Ovary (tissue), 9 donors: ENCODE measurements around the gene CCDC83. TPM values are rescaled to one million over a fixed set of nuclear protein-coding genes. Genes with fewer than 3 reads are reported as not detected.

Experiments
- DNase-seq, 5 donors: peaks; one replicate each; pipeline ENCODE4 v3.0.0-alpha.2; 2019 to 2020
- H3K27ac ChIP-seq, 2 donors: fragments of 200-600 bp; one replicate each; pipeline versions ENCODE4 v1.5.1 to v1.8.0; 2019 to 2022
- H3K27me3 ChIP-seq: fragments of 200-600 bp; one replicate; pipeline ENCODE4 v1.8.0; 2022
- H3K36me3 ChIP-seq: fragments of 200-600 bp; sonication (generic); one replicate; pipeline ENCODE4 v1.5.1; 2019
- H3K4me1 ChIP-seq: one replicate; pipeline ENCODE4 v1.8.1; 2013; ENCODE audit warnings: mild to moderate bottlenecking, moderate library complexity; ENCODE audit not compliant: insufficient read depth
- H3K4me3 ChIP-seq: fragments of 200-600 bp; sonication (generic); one replicate; pipeline ENCODE4 v1.5.1; 2017
- H3K9me3 ChIP-seq, 2 donors: fragments of 200-600 bp in 1 of 2; sonication (generic) in 1 of 2; one replicate each; pipeline versions ENCODE4 v1.5.1 to v1.8.1; 2013 to 2019; ENCODE audit warnings: mild to moderate bottlenecking in 1 of 2, moderate library complexity in 1 of 2
- CTCF ChIP-seq, 3 donors: fragments of 450-650 bp in 2 of 3; fragments of 200-600 bp in 1 of 3; IDR thresholded peaks; one replicate each; pipeline versions ENCODE4 v1.5.1 to v1.8.0; 2016 to 2022; ENCODE audit warnings: antibody characterized with exemption in 3 of 3, mild to moderate bottlenecking in 1 of 3
- EP300 ChIP-seq: sonication (generic); formaldehyde crosslinking; IDR thresholded peaks from one replicate; pipeline ENCODE4 v1.6.1; 2017; ENCODE audit warnings: antibody characterized with exemption
- POLR2A ChIP-seq: fragments of 450-650 bp; IDR thresholded peaks from one replicate; pipeline ENCODE4 v1.6.1; 2017; ENCODE audit warnings: antibody characterized with exemption, mild to moderate bottlenecking, moderate library complexity
- WGBS, 3 donors: extraction: QIAGEN DNeasy Blood & Tissue Kit in 1 of 3; methylation state at CpG; one replicate each; pipeline versions ENCODE4 v1.1.5 to v1.1.7; 2013 to 2017; 5-methylcytosine and 5-hydroxymethylcytosine counted together
- intact Hi-C, 4 donors: fragments of 100-400 bp; cut with DNase I; formaldehyde crosslinking; loops; one replicate each; pipeline versions ENCODE4 v1.11.0 to v1.15.1; 2022 to 2023
- polyA plus RNA-seq, 2 donors: library from polyadenylated mRNA; stranded (reverse); fragments of 200-250 nt in 1 of 2; fragments of 350-450 nt in 1 of 2; fragmentation: Illumina TruSeq in 1 of 2; extraction: RNeasy Lipid Tissue Mini Kit (QIAGEN cat#74804) in 1 of 2; gene quantifications; one replicate each; pipeline ENCODE4 v1.2.3, GENCODE V29; 2013 to 2014
- total RNA-seq, 7 donors: library from RNA; depleted of rRNA in 2 of 7; stranded (reverse); fragments of >200 nt in 2 of 7; fragmentation: NEBNext Ultra II Directional in 3 of 7; extraction: Animal tissue kit (Norgen Biotek cat#: 25700) in 3 of 7; gene quantifications; one replicate each; pipeline versions ENCODE4 v1.1.0 to v1.2.4, GENCODE V29; 2016 to 2023
- donor health status: DM: no; HTN: no; CAD: no; lungs with moderate emphysema.
- donor health status: DM: no; HTN: no; CAD: no.
- donor health status: Bipolar disorder and iron deficiency.
- donor health status: DM: yes; HTN: yes; CAD: no.
- donor health status: DM: no; HTN: no; CAD: no.
- donor health status: DM: yes; HTN: yes; CAD: no.

CCDC83 gene
- total and polyA plus RNA-seq, 9 donors: not detected

GRCh38 chr11:85967457-85967856 is 112.3 kb downstream of the CCDC83 start:
- no peaks in the 10 kb centered on the region for H3K27me3 ChIP-seq
- no peaks in the 10 kb centered on the region for H3K9me3 ChIP-seq
- H3K36me3 ChIP-seq: no peaks in the 10 kb centered on the region
- 38 to 49% (median 49%) methylated on average over 5 of the region's 5 CpGs for WGBS, 3 donors
- peak overlapping the region in 1 of 2 donors; percentile 53 for H3K27ac ChIP-seq
- TF ChIP-seq POLR2A (no peak), CTCF (IDR thresholded peaks at IDR 0.05) (no peak), EP300 (no peak)
- no peak for DNase-seq
- intact Hi-C loops: no loop called here
- peaks cover 16% of the 10 kb centered on the region for H3K4me1 ChIP-seq
- H3K4me3 ChIP-seq: no peak overlapping the region

Other genes starting within 250 kb of the CCDC83 start
- gene DLG2, start 228.0 kb upstream of the CCDC83 start, total RNA-seq: 10 to 100 TPM in 6 of 7 donors, 1 to 10 TPM in 1; 9.9 to 20.7 (median 13.6) TPM
- gene DLG2, start 228.0 kb upstream of the CCDC83 start, polyA plus RNA-seq: 1 to 10 TPM; 2.5 to 9.2 TPM
- gene TMEM126B, start 226.8 kb upstream of the CCDC83 start, total RNA-seq: 10 to 100 TPM; 29.5 to 54.0 (median 42.8) TPM
- gene TMEM126B, start 226.8 kb upstream of the CCDC83 start, polyA plus RNA-seq: 10 to 100 TPM; 34.8 to 53.7 TPM
- 10 to 100 TPM; 16.9 to 26.3 (median 21.3) TPM for gene TMEM126A, start 207.4 kb upstream of the CCDC83 start, total RNA-seq
- 10 to 100 TPM; 27.1 to 31.5 TPM for gene TMEM126A, start 207.4 kb upstream of the CCDC83 start, polyA plus RNA-seq
- 10 to 100 TPM; 44.7 to 80.8 (median 55.7) TPM for gene CREBZF, start 190.3 kb upstream of the CCDC83 start, total RNA-seq
- 10 to 100 TPM; 36.4 to 53.6 TPM for gene CREBZF, start 190.3 kb upstream of the CCDC83 start, polyA plus RNA-seq
- gene CCDC89, start 169.2 kb upstream of the CCDC83 start, total RNA-seq: 1 to 10 TPM; 3.2 to 5.9 (median 5.3) TPM
- 1 to 10 TPM; 2.8 to 3.2 TPM for gene CCDC89, start 169.2 kb upstream of the CCDC83 start, polyA plus RNA-seq
- 10 to 100 TPM in 2 of 7 donors, 1 to 10 TPM in 5; 4.2 to 13.7 (median 8.2) TPM for gene SYTL2, start 44.2 kb upstream of the CCDC83 start, total RNA-seq
- gene SYTL2, start 44.2 kb upstream of the CCDC83 start, polyA plus RNA-seq: 10 to 100 TPM in 1 of 2 donors, 1 to 10 TPM in 1; 7.9 to 26.1 TPM
- 100 to 1,000 TPM; 176 to 274 (median 206) TPM for gene PICALM, start 213.7 kb downstream of the CCDC83 start, total RNA-seq
- 100 to 1,000 TPM; 103 to 250 TPM for gene PICALM, start 213.7 kb downstream of the CCDC83 start, polyA plus RNA-seq